ENCODE measurements around the gene MORC3.
"Not testable (repeated sequence)": the region's sequence is repeated elsewhere in the genome, so short reads cannot be mapped to it uniquely, and the experiment has no call there.

The MORC3 gene

DNA sequence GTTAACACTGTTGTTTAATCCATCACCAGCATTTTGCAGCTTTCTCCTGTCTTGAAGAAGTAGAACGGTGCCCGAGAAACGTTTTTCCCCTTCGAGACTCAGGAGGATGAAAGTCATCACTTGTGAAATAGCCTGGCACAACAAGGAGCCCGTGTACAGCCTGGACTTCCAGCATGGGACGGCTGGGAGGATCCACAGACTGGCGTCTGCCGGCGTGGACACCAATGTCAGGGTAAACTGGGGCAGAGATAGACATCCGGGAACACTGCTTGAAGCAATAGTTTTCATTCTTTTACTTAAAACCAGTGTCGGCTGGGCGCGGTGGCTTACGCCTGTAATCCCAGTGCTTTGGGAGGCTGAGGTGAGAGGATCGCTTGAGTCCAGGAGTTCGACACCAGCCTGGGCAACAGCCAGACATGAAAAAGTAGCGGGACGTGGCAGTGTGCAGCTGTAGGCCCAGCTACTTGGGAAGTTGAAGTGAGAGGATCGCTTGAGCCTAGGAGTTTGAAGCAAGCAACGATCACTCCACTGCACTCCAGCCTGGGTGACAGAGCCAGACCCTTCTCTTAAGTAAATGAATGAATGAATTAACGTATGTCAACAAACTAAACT is 66.1 kb downstream of the MORC3 start:
- no peak for DNase-seq

DNA sequence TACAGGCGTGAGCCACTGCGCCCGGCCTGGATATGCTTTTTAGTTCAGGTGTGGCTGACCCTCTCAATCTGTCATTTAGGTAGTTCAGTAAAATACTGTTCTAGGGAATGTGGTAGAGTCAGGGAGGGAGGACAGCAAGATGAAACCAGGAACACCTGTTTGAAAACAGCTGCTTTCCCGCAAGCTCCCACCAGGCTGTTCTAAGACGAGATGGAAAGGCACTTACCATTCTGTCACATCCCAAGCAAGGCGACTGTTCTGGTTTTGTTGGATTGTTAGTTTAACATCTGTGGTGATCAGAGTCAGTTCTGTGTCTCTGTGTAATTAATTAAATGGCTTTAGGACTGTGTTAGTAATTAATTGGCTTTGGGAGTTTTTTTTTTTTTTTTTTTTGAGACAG is 68.1 kb downstream of the MORC3 start:
- DNase-seq = no peak

DNA sequence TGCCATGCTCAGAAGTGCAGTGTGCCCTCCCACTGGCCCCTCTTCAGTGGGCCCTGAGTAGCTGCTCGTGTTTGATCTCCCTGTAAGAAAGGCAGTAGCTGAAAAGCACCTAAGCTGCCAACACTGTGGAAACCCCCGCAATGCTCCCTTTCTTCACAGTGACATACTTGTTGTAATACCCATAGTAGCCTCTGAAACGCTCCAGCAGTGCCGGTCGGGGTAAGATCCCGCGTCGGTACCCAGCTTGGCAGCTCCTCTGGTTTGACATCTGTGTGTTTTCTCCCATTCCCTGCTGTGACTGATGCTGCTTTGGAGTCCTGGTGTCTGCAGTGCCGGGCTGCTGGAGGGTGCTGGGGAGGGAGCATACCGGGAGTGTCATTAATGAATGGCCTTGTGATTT is 68.8 kb downstream of the MORC3 start:
- DNase-seq = no peak

DNA sequence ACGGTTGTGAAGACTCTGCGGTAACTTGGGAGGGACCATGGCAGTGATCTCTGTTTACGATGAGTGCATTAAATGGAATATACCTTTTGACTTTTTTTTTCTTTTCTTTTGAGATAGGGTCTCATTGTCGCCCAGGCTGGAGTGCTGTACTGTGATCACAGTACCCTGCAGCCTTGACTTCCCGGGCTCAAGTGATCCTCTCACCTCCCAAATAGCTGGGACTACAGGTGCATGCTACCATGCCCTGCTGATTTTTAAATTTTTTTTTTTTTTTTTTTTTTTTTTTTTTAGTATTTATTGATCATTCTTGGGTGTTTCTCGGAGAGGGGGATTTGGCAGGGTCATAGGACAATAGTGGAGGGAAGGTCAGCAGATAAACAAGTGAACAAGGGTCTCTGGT is 71.7 kb downstream of the MORC3 start:
- not testable (repeated sequence) for DNase-seq

DNA sequence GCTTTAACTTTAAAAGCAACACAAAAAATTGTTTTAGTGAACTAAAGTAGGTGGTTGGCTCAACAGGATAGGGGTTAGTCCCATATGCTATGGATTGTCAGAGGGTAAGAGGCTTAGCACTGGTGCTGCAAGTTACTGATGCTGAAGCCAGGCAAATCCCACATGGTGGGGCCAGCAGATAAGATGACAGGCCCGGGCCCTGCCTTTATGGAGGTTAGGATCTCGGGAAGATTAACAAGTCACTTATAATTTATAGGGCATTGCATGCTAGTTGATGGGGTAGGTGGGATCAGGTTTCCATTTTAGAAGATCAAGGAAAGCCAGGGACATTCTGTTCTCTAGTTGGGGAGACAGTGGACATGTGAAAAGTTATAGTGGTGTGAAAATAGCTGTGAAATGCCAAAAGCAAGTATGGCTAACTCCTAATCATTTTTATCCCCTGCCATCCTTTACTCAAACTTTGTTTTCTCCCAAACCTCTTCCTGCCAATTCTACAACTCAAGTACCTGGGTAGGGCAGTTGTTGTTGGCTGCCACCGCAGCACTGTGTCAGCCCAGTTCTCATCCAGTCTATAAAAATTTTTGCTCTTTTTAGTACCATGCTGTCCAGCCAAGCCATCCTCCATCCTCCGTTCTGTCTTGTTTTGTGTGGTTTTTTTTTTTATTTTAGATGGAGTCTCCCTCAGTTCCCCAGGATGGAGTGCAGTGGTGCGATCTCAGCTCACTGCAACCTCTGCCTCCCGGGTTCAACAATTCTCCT is 75.5 kb downstream of the MORC3 start:
- no peak for DNase-seq

DNA sequence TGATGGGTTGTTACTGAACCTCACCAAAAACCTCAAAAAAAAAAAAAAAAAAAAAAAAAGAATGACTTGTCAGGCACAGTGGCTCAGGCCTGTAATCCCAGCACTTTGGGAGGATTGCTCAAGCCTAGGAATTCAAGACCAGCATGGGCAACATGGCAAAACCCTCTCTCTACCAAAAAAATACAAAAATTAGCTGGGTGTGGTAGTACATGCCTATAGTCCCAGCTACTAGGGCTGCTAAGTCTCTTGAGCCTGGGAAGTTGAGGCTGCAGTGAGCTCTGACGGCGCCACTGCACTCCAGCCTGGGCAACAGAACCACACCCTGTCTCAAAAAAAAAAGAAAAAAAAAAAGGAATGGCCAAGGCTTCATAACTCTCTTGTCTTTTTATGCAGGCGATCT is 76.3 kb downstream of the MORC3 start:
- DNase-seq = no peak

DNA sequence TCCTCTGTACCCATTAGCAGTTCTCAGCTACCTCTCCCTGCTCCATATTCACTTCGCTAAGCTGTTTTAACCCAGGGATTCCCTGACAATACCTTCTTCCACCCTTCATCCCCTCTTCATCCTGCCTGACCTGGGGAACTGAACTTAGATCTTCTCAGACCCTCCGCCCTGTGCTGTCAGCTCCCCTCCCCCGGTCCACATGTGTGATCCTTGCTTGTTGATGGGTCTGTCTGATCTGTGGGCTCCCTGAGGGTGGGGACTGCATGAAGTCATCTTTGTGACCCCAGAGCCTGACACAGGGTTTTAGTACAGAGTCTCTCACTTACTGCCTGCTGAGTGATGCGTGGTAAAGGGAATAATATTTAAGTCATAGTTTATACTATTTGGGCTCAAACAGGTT is 77.0 kb downstream of the MORC3 start:
- DNase-seq = no peak

DNA sequence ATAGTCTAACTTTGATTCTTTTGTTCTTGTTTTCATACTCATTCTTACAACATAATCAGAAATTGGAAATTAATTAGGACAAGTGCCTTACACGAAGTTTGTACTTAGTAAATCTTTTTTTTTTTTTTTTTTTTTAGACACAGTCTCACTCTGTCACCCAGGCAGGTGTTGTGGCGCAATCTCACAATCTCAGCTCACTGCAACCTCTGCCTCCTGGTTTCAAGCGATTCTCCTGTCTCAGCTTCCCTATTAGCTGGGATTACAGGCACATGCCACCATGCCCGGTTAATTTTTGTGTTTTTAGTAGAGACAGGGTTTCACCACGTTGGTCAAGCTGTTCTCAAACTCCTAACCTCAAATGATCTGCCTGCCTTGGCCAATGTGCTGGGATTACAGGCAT is 77.6 kb downstream of the MORC3 start:
- no peak for DNase-seq

DNA sequence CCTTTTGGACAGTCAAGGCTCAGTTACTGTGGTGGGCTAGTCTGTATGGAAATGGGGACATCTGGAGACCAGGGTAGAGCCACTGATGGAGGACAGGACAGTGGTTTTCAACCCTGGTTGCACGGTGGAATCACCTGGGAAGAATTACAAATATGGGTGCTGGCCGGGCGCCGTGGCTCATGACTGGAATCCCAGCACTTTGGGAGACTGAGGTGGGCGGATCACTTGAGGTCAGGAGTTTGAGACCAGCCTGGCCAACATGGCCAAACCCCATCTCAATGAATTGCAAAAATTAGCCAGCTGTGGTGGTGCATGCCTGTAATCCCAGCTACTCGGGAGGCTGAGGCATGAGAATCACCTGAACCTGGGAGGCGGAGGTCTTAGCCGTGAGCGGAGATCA is 79.7 kb downstream of the MORC3 start:
- not testable (repeated sequence) for DNase-seq

DNA sequence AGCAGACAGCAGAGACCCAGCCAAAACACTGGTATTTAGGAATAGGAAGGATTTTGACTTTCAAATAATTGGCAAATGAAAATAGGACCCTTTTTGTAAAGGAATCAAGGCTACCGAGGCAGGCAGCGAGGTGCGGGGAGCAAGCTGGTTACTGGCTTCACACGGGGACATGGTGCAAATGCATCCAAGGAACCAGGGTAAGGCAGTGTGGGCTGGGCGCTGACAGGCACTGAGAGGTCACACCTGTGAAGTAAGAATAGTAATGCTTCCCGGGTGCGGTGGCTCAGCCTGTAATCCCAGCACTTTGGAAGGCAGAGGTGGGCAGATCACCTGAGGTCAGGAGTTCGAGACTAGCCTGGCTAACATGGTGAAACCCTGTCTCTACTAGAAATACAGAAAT is 80.7 kb downstream of the MORC3 start:
- DNase-seq = no peak

DNA sequence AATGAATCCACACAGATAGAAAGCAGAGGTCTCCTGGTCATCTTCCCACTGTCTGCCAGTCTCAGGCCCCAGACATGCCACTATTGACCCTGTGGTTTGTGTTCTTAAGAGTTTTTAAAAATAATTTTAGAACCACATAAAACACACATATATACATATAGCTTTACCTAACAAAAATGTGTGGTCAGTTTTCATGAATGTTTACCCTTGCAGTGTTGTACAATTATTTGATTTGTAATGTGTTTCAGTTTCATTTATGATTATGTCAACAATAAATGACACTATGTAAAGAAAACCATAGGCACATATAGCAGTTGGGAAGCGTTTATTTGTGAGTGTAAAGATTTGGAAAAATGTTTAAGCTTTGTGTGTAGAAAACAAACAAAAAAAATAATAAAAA is 82.3 kb downstream of the MORC3 start:
- DNase-seq = no peak

DNA sequence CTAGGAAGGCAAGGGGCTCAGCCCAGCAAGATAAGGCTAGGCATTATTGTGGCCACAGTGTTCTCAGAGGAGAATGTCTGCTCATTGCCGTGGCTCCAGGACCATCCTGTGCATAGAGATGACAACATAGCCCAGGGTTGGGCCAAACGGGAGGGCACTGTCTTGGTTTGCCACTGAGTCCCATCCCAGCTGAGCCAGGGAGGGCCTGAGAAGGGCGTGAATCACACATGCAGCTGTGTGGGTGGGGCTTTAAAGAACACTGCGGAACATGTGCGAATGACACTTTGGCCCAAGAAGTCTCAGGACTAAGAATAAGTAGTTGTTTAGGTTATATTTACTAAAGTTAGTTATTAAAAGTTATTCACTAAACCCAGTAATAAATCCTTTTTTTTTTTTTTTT is 83.7 kb downstream of the MORC3 start:
- no peak for DNase-seq

DNA sequence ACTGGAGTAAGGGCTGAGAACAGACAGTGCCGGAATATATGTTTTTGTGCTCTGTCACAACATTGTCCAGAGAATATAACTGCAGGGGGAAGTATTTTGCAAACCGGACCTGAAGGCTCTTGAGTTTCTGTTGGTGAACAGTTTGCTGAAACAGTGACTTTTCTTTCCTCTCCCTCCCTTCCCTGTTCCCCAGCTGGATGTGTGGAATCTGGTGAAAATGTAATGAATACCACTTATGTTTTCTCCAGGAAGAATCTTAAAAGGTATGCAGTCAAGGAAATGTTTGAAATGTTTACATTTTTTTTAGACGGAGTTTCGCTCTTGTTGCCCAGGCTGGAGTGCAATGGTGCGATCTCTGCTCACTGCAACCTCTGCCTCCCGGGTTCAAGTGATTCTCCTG is 88.6 kb downstream of the MORC3 start:
- no peak for DNase-seq

DNA sequence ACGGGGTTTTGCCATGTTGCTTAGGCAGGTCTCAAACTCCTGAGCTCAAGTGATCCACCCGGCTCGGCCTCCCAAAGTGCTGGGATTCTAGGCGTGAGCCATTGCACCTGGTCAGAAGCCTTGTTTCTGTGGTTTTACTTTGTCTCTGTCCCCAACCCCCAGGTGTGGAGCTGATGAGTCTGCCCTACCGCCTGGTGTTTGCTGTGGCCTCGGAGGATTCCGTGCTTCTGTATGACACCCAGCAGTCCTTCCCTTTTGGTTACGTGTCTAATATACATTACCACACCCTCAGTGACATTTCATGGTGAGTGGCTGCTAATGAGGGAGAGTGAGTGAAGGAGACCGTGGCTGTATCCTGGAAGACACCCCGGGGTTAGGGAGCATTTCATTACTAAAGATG is 91.3 kb downstream of the MORC3 start:
- no peak for DNase-seq

DNA sequence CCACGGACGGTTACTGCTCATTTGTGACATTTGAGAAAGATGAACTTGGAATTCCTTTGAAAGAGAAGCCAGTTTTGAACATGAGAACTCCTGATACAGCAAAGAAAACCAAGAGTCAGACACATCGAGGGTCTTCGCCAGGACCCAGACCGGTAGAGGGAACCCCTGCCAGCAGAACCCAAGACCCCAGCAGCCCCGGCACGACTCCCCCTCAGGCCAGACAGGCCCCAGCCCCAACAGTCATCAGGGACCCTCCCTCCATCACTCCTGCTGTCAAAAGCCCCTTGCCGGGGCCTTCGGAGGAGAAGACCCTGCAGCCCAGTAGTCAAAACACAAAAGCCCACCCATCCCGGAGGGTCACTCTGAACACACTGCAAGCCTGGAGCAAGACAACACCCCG is 92.9 kb downstream of the MORC3 start:
- DNase-seq = no peak

DNA sequence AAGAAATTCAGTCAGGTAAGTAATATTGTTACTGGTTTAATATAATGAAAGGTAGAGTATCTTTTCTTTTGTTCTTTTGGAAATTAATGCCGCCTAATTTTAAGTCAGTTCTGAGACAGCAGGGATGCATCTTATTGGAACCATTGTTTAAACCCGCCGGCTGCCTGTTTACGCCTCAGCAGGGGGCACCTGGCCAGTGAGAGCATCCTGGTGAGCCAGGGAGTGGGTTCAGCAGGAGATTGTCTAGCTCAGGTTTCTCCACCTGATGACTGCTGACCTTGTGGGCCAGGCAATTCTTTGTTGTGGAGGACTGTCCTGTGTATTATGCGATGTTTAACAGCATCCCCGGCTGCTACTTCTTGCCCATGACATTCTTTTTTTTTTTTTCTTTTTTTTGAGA is 95.4 kb downstream of the MORC3 start:
- DNase-seq = no peak

DNA sequence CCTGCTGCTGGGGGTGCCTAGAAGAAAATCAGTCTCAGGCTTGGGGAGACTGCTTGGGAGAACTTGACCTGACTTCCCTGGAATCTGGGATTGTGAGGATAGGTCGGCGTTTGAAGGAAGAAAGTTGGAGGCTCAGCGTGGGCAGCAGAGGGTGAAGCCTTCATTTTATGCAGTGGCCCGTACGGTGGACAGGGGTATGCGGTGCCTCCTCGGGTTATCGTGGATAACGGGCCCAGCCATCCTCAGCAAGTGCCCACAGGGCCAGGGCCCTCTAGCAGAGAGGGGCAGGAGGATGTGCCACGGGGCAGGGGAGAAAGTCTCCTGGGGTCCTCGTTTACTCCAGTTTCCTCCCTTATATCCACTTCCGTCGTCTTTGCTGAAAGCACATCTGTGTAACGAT is 99.2 kb downstream of the MORC3 start:
- no peak for DNase-seq

DNA sequence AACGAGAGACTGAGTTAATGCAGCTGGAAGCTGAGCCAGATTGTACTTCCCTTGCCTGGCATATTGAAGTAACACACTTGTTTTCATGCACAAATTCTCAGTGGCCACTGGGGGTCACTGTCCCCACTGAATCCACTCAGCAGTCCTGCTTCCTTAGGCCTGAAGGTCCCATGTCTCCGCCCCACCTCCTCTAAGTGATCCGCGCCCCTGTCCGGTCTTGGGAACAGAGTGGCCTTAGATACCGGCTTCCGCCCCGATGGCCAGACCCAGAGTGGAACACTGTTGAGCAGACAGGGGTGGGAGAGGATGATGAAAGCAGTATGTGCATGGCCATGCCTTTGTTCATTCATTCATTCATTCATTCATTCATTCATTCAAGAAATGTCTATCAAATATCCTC is 100.0 kb downstream of the MORC3 start:
- DNase-seq = peak; percentile 38

DNA sequence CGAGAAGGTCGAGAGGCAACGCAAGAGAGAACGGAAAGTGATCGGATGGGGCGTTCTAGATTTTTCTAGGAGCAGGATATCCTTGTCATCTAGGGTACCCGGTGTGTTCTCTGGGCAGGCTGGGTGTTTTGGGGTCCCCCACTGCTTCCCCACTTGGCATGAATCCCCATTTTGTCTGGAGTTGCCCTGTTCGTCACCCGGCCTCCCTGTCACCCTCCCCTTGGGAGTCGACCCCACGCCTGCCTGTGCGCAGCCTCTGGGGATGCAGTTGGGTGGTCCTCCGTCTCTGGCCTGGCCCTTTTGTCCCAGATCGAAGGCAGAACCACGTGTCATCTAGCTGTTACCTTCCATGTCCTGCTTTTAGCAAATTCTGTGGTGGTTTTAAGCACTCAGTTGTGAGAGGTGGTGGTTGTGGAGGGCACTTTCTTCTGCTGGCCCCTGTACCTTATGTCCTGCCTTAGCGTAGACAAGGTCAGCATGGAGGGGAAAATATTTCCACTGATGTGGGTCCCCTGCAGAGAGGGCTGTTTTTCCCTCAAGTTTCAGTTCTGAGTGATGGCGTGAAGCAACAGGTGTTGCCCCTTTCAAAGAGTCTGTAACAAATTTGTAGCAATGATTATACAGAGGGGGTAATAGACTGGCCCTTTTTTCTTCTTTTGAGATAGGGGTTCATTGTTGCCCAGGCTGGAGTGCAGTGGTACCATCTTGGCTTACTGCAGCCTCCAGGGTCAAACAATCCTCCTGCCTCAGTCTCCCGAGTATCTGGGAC is 100.8 kb downstream of the MORC3 start:
- no peak for DNase-seq

DNA sequence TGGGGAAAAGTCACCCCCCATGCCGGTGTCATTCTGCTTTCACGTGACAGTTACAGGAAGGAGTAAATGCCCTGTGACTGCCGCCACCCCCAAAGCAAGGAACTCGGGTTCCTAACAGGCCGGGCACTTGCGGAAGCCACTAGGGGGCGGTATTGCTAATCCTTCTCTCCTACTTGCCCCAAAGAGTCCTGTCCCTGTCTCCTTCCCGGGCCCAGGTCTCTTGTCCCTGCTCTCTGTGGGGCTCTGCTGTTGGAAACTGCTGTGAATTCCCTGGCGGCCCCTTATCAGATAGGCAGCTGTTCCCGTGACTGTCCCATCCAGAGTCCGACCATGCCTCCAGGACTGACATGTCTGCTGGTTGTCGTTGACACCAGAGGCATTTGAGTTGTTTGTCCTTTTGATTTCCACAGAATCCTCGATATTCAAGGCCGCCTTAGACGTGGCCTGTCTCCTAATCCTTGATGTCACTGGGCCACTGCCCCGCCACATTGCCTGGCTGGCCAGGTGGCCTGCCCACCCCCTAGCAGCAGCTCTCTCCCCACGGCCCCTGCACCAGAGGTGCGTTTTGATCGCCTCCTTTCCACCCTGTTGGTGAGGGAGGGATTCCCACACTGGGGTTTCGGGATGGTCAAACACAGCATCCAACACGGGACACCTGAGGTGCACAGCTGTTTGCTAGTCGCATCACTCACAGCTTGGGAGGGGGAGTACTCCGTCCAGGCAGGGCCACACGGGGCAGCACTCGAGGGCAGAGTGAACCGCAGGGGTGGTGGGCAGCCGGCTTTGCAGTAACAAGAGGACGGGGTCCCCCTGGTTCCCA is 102.5 kb downstream of the MORC3 start:
- DNase-seq = no peak

DNA sequence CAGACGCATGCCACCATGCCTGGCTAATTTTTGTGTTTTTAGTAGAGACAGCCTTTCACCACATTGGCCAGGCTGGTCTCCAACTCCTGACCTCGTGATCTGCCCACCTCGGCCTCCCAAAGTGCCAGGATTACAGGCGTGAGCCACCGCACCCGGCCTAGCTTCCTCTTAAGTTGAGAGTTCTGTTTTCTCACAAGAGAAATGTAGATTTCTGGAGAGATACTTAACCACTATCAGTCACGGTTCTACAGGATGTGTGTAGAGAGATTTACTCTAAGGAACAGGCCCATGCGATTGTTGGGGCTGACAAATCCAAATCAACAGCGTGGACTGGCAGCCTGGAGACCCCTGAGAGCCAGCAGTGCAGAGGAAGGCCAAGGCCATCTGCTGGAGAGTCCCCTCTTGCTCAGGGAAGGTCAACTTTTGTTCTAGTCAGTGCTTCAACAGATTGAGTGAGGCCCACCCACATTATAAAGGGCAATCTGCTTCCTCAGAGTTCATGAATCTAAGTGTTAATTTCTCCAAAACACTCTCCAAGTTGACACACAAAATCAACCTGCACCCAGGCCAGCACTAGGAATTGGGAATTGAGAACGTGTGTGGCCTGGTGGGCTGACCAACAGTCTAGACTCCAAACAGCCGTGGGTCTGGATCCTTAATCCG is 103.9 kb downstream of the MORC3 start:
- DNase-seq = no peak

DNA sequence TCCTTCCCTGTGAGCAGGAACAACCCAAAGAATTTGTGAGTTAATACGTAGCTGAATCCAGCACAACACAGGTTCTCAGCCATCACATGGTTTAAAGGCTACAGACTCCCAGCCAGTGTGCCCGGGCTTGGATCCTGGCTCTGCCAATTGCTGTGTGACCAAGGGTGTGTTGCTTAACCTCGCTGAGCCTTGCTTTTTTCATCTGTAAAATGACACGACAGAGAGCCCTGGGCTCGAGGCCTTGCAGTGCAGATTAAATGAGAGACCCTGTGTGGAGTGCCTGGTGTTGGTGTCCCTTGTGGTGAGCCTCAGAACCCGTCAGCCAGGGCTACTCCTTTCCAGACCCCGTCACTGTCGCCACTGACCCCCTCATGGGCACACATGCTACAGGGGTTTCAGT is 104.6 kb downstream of the MORC3 start:
- DNase-seq = no peak

DNA sequence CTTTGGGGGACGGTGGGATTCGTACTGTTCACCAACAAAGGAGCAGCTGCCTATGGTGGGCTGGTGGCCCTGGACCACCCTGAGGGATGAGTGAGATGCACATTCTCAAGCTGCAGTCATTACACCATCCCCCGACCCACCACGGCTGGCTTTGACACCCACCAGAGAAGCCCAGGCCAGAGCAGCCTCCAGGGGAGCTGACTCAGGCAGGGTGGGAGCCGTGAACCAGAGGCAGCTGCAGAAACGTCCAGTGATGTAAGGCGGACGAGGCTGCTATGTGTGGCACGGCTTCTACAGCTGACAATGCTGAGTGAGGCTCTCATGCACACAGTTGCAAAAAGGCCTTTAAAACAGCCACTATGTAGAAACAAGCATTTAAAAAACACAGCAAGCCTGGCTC is 105.3 kb downstream of the MORC3 start:
- no peak for DNase-seq
